ENCODE results near the gene GRIK4.

The GRIK4 gene

DNA sequence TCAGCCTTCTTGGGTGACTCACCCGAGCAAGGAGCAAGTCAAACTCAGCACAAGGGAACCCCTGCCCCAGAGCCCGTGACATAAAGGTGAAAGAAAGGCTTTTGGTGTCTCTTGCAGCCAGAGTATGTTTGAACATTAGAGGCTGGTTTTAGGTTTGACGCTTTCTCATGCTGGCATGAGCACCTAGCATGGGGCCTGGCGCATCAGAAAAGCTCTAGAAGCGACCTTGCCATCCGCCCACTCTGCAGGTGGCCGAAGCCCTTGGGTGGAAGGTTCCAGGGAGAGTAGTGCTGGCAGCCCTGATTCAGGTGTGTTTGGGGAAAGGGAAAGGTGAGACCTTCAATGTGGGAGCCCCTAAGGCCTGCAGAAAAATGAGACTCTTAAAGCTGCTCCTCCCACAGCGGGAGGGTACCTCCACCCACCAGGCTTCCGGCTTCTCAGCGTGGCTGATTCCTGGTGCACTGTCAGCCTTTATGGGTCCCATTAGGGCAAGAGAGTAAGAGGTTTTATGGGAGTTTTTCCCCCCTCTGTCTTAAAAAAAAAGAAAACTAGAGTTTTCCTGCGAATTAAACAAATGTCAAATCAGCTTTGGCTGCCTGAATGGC, 88.4 kb downstream of the GRIK4 start:
- Mint-ChIP-seq H3K36me3 (ENCODE audit: insufficient read depth) (no peaks in the 10 kb centered on the region), H3K9me3 (no peaks in the 10 kb centered on the region), H3K4me3 (no peak overlapping the region), H3K4me1 (no peaks in the 10 kb centered on the region), H3K27ac (ENCODE audit: low read depth) (no peak overlapping the region), H3K27me3 (peaks cover 36% of the 10 kb centered on the region)
- DNase-seq (ENCODE audit: low spot score in 2 of 2) (no peak), ATAC-seq (replicated peaks; ENCODE audit: extremely low read depth, poor library complexity, severe bottlenecking) (no peak)

DNA sequence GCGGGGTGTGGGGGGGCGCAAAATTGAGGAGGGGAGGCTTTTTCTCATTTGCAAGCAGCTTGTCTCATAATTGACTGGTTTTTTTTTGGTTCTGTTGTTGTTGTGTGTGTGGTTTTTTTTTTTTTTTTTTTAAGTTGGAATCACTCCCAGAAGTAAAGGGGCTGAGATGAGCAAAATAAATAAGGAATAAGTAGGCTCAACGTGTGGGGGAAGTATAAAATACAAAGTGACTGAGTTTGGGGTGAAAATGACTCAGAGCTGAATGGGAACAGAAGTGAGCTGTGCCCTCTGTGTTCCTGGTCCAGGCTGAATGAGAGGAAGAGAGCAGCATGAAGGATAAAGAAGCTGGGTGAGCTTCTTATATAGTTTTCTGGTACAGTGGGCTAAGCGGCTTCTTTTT, 90.0 kb downstream of the GRIK4 start:
- ATAC-seq (replicated peaks; ENCODE audit: extremely low read depth, poor library complexity, severe bottlenecking) (no peak), DNase-seq (ENCODE audit: low spot score in 2 of 2) (no peak)
- H3K9me3 Mint-ChIP-seq: no peaks in the 10 kb centered on the region
- H3K27me3 Mint-ChIP-seq: peaks cover 36% of the 10 kb centered on the region
- no peaks in the 10 kb centered on the region for H3K4me1 Mint-ChIP-seq
- H3K4me3 Mint-ChIP-seq: no peak overlapping the region
- no peaks in the 10 kb centered on the region for H3K36me3 Mint-ChIP-seq (ENCODE audit: insufficient read depth)
- H3K27ac Mint-ChIP-seq (ENCODE audit: low read depth): no peak overlapping the region

DNA sequence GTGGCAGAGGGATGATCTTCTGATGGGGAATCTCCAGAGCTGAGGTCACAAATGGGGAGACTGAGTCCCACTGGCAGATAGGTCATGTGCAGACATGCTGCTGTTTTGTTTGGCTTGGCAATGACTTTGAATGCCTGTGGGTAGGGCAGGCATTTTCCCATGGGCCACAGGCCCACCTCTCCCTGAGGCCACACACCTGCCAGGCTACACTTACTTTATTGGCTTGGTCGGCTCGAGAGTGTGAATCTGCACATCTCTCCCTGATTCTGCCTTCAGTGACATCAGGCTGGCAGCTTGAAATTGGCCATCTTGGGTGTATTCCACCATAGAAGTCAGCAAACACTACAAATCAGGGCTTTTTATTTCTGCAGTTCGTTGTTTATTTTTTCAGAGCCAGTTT, 91.5 kb downstream of the GRIK4 start:
- ATAC-seq (replicated peaks; ENCODE audit: extremely low read depth, poor library complexity, severe bottlenecking): no peak
- Mint-ChIP-seq H3K27ac (ENCODE audit: low read depth) (no peak overlapping the region), H3K27me3 (peaks cover 36% of the 10 kb centered on the region)

DNA sequence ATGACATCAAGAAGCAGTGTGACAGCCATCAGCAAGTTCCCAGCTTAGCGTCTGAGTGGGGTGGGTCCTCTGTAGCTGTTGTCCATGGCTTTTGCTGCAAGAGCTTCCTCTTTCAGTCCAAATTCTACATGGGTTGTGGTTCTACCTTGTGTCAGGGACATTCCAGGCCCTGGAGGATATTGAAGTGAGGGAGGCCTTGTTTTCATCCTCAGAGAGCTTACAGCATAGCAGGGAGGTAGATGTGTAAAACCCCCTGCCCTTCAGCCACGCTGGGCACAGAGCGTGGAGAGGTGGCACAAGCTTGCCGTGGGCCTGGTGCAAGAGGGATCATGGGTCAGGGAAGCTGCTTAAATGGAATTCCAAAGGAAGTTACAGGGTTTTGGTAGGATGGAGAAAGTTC, 93.9 kb downstream of the GRIK4 start:
- ATAC-seq (replicated peaks; ENCODE audit: extremely low read depth, poor library complexity, severe bottlenecking) (no peak), DNase-seq (ENCODE audit: low spot score in 2 of 2) (no peak)
- Mint-ChIP-seq H3K4me3 (no peak overlapping the region), H3K27me3 (peaks cover 19% of the 10 kb centered on the region), H3K27ac (ENCODE audit: low read depth) (no peak overlapping the region), H3K9me3 (no peaks in the 10 kb centered on the region), H3K36me3 (ENCODE audit: insufficient read depth) (no peaks in the 10 kb centered on the region), H3K4me1 (no peaks in the 10 kb centered on the region)

More for the DNA sequence above, 91.5 kb downstream of the GRIK4 start:
- H3K36me3 Mint-ChIP-seq (ENCODE audit: insufficient read depth): no peaks in the 10 kb centered on the region
- H3K4me3 Mint-ChIP-seq: no peak overlapping the region
- no peaks in the 10 kb centered on the region for H3K9me3 Mint-ChIP-seq
- no peak for DNase-seq (ENCODE audit: low spot score in 2 of 2)
- no peaks in the 10 kb centered on the region for H3K4me1 Mint-ChIP-seq

- no peak for ATAC-seq (replicated peaks; ENCODE audit: extremely low read depth, poor library complexity, severe bottlenecking)
- Mint-ChIP-seq H3K27me3 (peaks cover 18% of the 10 kb centered on the region), H3K9me3 (no peaks in the 10 kb centered on the region), H3K4me1 (no peaks in the 10 kb centered on the region), H3K36me3 (ENCODE audit: insufficient read depth) (no peaks in the 10 kb centered on the region), H3K4me3 (no peak overlapping the region), H3K27ac (ENCODE audit: low read depth) (no peak overlapping the region)
- no peak for DNase-seq (ENCODE audit: low spot score in 2 of 2)
Measured at GRCh38 chr11:120606211-120607010, 94.9 kb downstream of the GRIK4 start.

- H3K4me1 Mint-ChIP-seq: peaks cover 7% of the 10 kb centered on the region
- DNase-seq (ENCODE audit: low spot score in 2 of 2) (no peak), ATAC-seq (replicated peaks; ENCODE audit: extremely low read depth, poor library complexity, severe bottlenecking) (no peak)
- no peaks in the 10 kb centered on the region for H3K36me3 Mint-ChIP-seq (ENCODE audit: insufficient read depth)
- H3K9me3 Mint-ChIP-seq: no peaks in the 10 kb centered on the region
- no peak overlapping the region for H3K4me3 Mint-ChIP-seq
- no peak overlapping the region for H3K27ac Mint-ChIP-seq (ENCODE audit: low read depth)
- peaks cover 2% of the 10 kb centered on the region for H3K27me3 Mint-ChIP-seq
Measured at GRCh38 chr11:120608061-120608460, 96.5 kb downstream of the GRIK4 start.

DNA sequence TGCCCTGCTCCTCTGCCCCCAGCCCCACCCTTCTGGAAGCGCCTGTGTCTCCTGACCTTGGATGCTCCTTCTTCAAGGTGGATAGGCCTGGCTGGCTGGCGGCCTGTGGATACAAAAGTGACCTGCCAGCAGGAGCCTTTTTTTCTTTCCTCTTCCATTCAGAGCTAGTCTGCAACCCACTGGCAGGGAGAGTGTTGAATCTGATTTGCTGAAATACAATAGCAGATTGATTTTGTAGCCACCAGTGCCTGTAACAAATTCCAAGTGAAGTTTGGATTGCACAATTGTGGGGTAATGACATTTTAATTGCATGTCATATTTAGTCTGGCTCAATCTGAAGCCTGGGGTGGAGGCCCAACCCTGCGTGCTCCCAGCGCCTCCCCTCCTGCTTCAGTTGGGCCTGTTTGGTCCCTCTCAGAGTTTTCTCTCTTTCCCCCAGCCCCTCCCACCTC, 97.2 kb downstream of the GRIK4 start:
- Mint-ChIP-seq H3K4me3 (no peak overlapping the region), H3K27me3 (no peaks in the 10 kb centered on the region), H3K9me3 (no peaks in the 10 kb centered on the region), H3K27ac (ENCODE audit: low read depth) (no peak overlapping the region), H3K36me3 (ENCODE audit: insufficient read depth) (no peaks in the 10 kb centered on the region), H3K4me1 (peaks cover 10% of the 10 kb centered on the region)
- DNase-seq (ENCODE audit: low spot score in 2 of 2) (no peak), ATAC-seq (replicated peaks; ENCODE audit: extremely low read depth, poor library complexity, severe bottlenecking) (no peak)

- no peak overlapping the region for H3K4me3 Mint-ChIP-seq
- H3K36me3 Mint-ChIP-seq (ENCODE audit: insufficient read depth): no peaks in the 10 kb centered on the region
- no peak overlapping the region for H3K27ac Mint-ChIP-seq (ENCODE audit: low read depth)
- ATAC-seq (replicated peaks; ENCODE audit: extremely low read depth, poor library complexity, severe bottlenecking) (no peak), DNase-seq (ENCODE audit: low spot score in 2 of 2) (no peak)
- peaks cover 10% of the 10 kb centered on the region for H3K4me1 Mint-ChIP-seq
- no peaks in the 10 kb centered on the region for H3K27me3 Mint-ChIP-seq
- H3K9me3 Mint-ChIP-seq: no peaks in the 10 kb centered on the region
Measured at GRCh38 chr11:120610111-120610510, 98.6 kb downstream of the GRIK4 start.

DNA sequence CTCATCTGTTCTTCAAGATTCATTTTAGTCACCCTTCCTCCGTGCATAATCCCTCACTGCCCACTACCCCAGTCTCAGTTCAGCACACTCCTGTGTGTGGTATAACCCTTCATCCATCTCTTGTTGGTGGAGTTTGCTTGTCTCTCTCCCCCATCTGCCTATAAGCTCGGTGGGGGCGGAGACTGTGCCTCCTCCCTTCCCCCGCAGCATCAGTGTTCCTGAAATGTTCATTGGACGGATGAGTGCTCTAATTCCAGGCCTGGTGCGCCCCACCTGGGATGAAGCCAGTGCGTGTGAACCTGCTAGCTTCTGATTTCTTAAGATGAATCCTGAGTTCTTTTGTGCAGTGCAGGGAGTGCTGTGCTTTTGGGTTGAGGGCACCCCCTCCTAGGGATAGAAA, 100.0 kb downstream of the GRIK4 start:
- ATAC-seq (replicated peaks; ENCODE audit: extremely low read depth, poor library complexity, severe bottlenecking) (no peak), DNase-seq (ENCODE audit: low spot score in 2 of 2) (no peak)
- Mint-ChIP-seq H3K4me3 (no peak overlapping the region), H3K4me1 (peaks cover 10% of the 10 kb centered on the region), H3K27ac (ENCODE audit: low read depth) (no peak overlapping the region), H3K27me3 (no peaks in the 10 kb centered on the region), H3K9me3 (no peaks in the 10 kb centered on the region), H3K36me3 (ENCODE audit: insufficient read depth) (no peaks in the 10 kb centered on the region)

- Mint-ChIP-seq H3K9me3 (peaks cover 2% of the 10 kb centered on the region), H3K36me3 (ENCODE audit: insufficient read depth) (no peaks in the 10 kb centered on the region), H3K4me3 (peak overlapping the region; percentile 34), H3K27me3 (no peaks in the 10 kb centered on the region), H3K4me1 (peaks cover 10% of the 10 kb centered on the region), H3K27ac (ENCODE audit: low read depth) (peak overlapping the region; percentile 54)
- no peak for ATAC-seq (replicated peaks; ENCODE audit: extremely low read depth, poor library complexity, severe bottlenecking)
- DNase-seq (ENCODE audit: low spot score in 2 of 2): no peak
Measured at GRCh38 chr11:120612513-120613263, 101.1 kb downstream of the GRIK4 start.

GRCh38 chr11:120613264-120614226, 102.0 kb downstream of the GRIK4 start:
- Mint-ChIP-seq H3K27me3 (no peaks in the 10 kb centered on the region), H3K9me3 (peaks cover 10% of the 10 kb centered on the region), H3K4me1 (peaks cover 10% of the 10 kb centered on the region), H3K4me3 (no peak overlapping the region), H3K27ac (ENCODE audit: low read depth) (no peak overlapping the region), H3K36me3 (ENCODE audit: insufficient read depth) (no peaks in the 10 kb centered on the region)
- no peak for ATAC-seq (replicated peaks; ENCODE audit: extremely low read depth, poor library complexity, severe bottlenecking)
- no peak for DNase-seq (ENCODE audit: low spot score in 2 of 2)

- Mint-ChIP-seq H3K4me1 (peaks cover 10% of the 10 kb centered on the region), H3K9me3 (peaks cover 16% of the 10 kb centered on the region), H3K36me3 (ENCODE audit: insufficient read depth) (no peaks in the 10 kb centered on the region), H3K4me3 (no peak overlapping the region), H3K27me3 (no peaks in the 10 kb centered on the region), H3K27ac (ENCODE audit: low read depth) (no peak overlapping the region)
- no peak for ATAC-seq (replicated peaks; ENCODE audit: extremely low read depth, poor library complexity, severe bottlenecking)
- no peak for DNase-seq (ENCODE audit: low spot score in 2 of 2)
Measured at GRCh38 chr11:120615391-120615790, 103.8 kb downstream of the GRIK4 start.

All from central memory CD8-positive, alpha-beta T cell (primary cell).